Renal cortical epithelial cell (primary cell): ENCODE measurements around the gene CAST. TPM values are rescaled to one million over a fixed set of nuclear protein-coding genes. Genes with fewer than 3 reads are reported as not detected.
"Not testable (repeated sequence)": the region's sequence is repeated elsewhere in the genome, so short reads cannot be mapped to it uniquely, and the experiment has no call there.

Experiments
- DNase-seq: peaks from one replicate; pipeline ENCODE4 v3.0.0-alpha.2; 2011; ENCODE audit warnings: low read depth
- total RNA-seq: library from RNA; depleted of rRNA; stranded (reverse); fragments of >200 nt; gene quantifications from 2 replicates; pipeline ENCODE4 v1.2.3, GENCODE V29; 2014

The CAST gene, protein sequence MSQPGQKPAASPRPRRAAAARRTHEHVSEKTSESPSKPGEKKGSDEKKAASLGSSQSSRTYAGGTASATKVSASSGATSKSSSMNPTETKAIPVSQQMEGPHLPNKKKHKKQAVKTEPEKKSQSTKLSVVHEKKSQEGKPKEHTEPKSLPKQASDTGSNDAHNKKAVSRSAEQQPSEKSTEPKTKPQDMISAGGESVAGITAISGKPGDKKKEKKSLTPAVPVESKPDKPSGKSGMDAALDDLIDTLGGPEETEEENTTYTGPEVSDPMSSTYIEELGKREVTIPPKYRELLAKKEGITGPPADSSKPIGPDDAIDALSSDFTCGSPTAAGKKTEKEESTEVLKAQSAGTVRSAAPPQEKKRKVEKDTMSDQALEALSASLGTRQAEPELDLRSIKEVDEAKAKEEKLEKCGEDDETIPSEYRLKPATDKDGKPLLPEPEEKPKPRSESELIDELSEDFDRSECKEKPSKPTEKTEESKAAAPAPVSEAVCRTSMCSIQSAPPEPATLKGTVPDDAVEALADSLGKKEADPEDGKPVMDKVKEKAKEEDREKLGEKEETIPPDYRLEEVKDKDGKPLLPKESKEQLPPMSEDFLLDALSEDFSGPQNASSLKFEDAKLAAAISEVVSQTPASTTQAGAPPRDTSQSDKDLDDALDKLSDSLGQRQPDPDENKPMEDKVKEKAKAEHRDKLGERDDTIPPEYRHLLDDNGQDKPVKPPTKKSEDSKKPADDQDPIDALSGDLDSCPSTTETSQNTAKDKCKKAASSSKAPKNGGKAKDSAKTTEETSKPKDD
- 183 and 341 TPM in 2 replicates for total RNA-seq

DNA sequence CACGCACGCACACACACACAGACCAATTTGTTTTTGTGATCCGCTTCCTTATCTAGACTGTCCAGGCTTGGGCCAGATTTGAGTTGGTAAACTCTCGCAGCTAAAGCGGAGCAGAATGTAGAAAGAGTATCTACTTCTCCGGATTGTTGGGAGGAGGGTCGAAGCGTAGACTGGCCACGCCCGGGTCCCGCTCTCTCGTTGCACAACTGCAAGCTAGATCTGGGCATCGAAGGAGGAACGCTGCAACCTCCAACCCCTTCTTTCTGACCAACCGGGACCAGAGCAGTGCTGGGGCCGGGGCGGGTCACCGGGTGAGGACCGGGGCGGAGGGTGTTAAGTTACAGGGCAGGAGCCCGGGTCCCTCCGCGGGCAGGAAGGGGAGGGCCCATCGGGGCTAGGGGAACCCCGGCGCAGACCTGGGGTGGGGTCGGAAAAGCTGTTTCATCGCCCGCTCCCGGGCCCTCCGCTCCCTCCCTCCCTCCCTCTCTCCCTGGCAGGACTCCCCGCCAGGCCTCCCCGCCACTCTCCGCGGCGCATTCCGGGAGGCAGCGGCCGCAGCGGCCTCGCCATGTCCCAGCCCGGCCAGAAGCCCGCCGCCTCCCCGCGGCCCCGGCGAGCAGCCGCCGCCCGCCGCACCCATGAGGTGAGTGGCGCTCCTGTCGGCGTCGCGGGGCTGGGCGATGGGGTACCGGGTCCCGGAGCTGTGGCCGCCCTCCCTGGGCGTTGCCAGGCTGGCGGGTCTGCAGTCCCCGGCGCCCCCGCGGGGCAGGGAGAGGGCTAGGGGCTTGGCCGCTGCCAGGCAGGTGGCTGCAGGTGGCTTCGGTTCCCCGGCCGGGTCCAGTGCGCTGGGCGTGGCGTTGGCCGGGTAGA is at the start of gene CAST:
Gene CAST, plus strand, starts transcription at position 522 of the 870 bp plus-strand sequence. Its CDS starts 47 bp downstream, at position 569.
- peak; percentile 86 for DNase-seq

DNA sequence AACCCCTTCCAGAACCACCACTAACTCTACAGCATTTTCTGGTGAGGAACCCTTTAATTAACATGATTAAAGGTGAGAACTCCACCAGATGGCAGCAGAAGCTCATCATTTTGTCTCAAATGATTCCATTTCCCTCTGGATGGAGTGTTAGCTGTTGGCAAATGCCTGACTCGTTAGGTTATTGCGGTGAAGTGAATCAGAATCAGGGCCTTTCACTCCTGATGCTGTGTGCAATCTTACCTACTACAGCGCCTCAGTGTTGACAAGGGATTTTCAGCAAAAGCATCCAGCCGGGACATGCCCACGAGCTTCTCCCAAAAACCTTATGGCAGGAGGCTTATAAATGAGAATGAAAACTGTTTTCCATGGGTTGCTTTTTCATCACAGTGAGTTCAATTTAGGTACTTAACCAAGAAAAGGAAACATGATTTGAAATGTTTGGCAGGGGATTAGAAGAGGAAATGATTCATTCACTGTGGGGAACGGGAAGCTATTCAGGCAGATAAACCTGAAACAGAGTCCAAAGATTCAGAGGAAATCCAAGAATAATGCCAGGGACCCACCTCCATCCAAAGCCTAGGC is 48.0 kb upstream of the CAST start:
- peak; percentile 95 for DNase-seq

DNA sequence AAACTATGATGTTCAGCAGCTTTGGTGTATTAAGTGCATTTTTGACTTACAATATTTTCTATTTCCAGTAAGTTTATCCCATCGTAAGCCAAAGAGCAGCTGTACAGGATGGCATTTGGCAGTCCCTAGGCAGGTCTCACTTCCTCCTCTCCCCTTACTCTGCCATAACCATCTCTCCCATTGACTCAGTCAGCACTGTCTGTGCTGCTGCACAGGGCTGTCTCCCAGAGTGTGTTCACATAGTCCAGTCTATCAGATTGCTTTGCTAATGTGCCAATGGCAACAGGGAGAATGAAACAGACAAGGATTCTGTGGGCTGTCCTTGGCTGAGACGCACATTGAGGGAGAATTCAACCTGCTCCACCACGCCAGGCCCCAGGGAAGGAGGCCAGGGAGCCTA is 47.0 kb upstream of the CAST start:
- no peak for DNase-seq

DNA sequence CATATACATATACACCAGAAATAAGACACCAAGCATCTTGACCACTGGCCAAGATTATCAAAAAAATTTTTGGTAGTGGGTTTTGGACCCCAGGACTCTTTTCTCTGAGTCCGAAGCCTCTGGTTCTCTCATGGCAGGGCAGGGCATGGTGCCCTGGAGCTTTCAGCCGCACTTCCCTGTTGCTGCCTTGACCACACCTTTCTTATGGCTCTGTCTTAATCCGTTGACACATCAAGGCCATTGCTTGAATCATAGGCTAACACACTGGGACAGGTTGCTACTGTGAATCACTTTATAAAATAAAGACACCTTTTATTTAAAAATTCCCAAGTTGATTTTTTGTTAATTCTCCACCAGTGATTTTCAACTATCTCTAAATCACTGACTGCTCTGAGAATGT is 45.4 kb upstream of the CAST start:
- no peak for DNase-seq

DNA sequence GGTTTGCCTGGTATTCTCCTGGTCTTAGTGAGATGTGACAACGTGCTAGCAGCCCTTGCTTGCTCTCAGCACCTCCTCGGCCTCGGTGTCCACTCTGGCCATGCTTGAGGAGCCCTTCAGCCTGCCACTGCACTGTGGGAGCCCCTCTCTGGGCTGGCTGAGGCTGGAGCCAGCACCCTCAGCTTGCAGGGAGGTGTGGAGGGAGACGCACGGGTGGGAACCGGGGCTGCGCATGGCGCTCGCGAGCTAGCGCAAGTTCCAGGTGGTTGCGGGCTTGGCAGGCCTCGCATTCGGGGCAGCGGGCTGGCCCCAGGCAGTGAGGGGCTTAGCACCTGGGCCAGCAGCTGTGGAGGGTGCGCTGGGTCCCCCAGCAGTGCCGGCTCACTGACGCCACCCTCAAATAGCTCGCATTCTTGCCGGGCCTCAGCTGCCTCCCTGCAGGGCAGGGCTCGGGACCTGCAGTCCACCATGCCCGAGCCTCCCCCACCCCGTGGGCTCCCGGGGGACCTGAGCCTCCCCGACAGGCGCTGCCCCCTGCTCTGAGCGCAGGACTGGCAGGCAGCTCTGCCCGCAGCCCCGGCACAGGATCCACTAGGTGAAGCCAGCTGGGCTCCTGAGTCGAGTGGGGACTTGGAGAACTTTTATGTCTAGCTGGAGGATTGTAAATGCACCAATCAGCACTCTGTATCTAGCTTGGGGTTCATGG is 43.7 kb upstream of the CAST start:
- not testable (repeated sequence) for DNase-seq

DNA sequence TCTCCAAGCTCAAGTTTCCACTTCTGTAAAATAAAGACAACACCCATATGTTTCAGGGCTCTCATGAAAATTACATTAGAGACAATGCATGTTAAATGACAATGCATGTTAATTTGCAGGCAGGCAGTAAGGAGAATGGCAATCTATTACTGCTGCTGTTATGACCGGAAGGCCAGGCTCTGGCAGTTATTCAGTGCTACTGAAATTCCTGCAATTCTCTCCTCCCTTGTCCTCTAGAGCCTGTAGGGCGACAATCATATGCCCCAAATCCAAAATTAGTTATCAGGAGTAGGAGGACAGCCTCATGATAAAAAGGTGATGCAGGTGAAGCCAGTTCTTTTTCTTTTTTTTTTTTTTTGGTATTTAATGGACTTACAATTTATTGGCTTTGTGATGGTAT is 42.2 kb upstream of the CAST start:
- DNase-seq: no peak

DNA sequence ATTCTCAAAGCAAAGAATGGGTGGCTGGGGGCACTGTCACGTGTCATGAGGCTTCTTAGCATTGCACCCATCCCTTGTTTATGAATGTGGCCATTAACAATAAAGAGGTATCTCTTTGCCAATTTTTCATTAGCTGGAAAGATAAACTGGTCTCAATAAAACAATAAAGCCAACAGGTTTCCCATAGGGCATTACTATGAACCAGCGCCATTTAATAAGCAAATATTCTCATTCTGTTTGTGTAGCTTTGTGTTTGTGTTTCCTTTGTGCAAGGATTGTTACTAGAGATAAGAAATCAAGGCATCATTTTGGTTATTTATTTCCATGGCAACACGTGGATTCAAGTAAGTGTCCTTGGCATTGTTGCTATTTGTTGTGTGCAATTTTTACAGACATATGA is 37.6 kb upstream of the CAST start:
- no peak for DNase-seq

DNA sequence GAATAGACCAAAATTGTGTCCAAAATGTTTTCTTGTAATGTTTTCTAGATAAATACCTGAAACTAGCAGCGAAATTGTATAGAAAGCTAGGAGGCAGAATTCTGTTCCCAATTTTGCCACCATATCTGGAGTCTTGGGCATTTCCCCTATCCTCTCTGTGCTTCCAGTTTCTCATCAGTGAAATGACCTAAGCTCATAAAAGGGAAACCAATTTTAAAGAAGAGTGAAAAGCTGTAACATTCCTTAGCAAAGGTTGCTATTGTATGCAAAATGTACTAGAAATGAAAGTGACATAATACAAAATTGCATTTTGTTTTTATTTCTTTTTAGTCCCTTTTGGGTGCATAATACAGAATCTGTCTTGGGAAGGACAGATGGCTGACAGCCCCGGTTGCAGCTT is 36.8 kb upstream of the CAST start:
- DNase-seq: no peak

DNA sequence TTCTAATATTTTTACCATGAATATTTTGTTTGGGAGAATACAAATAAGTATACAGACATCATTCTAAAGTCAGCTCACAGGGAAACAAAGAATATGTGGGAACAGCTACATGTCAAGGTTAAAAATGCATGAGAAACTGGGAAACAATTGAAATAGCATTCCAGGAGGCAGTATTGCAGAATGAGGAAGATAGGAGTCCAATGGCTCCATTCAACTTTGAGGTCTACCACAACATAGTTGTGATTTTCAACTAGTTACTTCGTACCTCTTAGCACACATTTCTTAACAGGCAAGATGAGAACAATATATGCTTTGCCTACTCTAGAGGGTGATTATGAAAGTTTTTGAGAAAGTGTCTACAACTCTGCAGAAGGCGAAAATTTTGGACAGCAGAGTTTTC is 35.2 kb upstream of the CAST start:
- peak; percentile 97 for DNase-seq

DNA sequence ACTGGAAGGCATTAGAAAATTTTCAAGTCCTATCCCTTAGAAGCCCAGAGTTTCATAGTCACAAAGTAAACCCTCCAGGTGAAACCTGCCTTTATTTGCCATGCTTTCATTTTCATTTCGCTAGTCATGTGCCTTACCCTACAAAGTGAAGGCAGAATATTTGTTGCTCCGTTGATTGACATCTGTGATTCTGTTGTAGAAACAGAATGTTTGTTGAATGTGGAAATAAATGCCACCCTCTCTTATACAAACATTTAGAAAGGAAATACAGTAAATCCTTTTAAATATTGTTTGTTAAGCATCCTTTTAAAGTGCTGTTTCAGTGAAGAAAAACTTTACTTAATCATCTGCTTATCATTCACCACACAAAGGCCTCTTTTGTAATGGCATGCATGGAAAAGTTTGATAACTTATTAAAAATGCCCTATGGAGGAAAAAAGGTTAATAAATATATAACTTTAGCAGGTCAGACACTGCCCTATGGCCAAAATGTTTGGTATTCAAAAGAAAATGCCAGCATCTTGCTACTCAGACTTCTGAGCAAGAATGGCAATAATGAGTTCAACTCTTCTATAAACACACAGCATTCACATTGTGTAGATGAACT is 34.3 kb upstream of the CAST start:
- peak; percentile 68 for DNase-seq

DNA sequence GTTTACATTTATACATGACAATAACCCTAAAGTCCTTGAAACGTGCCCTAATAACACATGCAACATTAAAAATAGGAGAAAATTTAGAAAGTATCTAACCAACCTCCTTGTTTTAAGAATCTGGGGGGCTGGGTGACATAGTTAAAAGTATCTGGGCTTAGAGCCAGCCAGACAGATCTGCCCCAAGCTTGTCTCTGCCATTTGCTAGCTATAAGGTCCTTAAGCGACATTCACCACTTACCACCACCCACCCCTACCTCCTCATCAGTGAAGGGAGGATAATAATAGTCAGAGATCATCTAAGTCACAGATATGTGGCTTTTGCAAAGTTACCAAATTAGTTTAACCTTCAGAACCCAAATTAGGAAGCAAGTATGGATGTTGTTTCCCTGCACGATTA is 33.8 kb upstream of the CAST start:
- DNase-seq: no peak

DNA sequence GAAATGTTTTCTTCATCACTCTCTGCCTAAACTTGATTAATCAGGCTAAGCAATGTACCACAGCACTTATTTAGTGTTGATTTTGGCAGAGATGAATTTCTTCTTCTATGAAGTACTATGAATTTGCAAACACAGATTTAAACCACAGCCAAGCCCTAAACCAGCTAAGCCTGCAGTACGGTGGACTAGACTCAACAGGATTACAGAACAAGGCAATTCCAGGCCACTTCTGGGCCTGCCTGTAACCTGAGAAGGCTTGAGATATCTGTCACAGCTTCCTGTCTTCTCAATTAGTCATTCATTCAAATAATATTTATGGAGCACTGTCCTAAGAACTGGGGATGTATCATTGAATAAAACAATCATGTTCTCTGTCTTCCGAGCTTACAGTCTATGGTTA is 32.4 kb upstream of the CAST start:
- peak; percentile 86 for DNase-seq

DNA sequence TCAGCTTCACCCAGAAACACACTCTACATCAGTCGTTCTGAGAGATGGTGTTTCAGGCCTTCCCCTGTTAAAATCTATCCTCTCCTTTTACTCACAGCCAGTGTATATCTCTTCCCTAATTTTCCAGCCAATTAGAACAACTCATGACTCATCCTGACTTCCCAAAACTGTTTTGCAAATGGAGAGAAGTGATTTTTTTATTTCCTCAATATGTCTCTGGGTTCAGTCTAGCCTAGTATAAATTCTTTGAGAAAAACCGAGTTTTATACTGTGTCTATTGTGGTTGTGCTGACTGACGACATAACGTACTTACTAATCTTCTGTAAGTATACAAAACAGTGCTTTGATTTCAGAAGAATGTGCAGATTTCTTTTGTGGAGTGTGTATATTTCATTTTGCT is 28.4 kb upstream of the CAST start:
- no peak for DNase-seq

DNA sequence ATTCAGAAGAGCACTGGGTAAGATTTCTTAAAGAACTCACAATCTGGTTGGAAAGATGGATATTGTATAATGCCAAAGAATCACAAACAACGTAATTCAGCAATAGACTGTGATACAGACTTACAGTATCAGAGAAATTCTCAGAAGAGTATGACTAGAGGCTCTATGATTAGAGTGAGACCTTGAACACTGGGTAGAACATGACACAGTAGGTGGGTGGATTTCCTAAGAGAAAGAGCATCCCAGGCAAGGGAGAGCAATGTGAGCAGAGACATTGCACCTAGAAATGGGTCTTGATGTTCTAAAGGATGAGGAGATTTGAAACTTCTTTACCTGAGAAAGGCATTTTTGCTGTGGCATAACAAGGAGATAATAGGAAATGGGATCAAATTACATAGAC is 27.3 kb upstream of the CAST start:
- no peak for DNase-seq

DNA sequence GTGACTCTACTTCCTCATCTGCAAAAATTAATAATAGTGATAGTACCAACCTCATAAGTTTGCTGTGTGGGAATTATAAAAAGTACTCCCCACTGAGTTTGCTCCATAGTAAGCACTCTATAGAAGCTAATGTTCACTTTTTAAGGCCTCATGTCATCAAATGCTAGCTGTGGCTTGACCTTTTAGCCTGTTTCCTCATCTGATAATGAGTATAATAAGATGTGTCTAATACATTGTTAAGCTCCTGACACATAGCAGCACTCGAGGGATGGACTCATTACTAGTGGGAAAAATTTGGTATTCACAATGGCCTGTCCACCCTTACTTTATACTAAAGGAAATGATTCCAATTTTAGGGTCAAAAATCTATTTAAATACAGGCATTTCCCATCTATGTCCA is 26.1 kb upstream of the CAST start:
- DNase-seq: no peak

DNA sequence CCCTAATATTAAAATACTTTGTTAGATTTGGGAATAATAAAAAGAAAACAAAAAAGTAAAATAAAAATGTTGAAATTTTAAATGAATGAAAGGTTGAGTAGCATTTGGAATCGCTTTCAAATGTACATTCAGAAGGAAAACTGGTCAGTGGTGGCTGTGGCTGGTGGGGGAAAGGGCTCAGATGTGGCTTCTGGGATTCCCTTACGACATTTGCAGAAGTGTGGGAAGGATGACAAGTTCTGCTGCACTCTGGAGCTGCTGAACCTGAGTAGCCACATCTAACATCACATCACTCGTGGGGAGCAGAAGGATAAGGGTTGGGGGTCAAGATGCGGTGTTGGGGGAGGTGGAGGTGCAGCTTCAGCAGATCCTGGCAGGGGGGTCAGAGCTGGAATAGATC is 25.6 kb upstream of the CAST start:
- DNase-seq: no peak

DNA sequence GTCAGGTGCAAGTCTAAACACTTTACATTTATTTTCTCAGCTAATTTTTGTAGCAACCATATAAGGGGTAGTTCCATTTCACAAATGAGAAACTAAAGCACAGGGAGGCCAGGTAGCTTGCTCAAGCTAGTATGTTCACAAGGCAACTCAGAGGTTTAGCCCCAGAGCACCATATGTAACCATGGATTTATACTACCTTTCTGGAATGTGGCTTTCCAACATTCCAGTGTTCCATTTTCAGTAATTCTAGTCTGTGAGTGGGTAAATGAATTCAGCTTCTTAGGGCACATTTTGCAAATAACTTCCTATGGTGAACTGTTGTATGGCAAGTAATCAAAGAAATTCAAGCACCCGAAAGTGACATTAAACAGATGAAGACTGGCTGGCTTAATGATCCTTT is 25.0 kb upstream of the CAST start:
- peak; percentile 57 for DNase-seq

DNA sequence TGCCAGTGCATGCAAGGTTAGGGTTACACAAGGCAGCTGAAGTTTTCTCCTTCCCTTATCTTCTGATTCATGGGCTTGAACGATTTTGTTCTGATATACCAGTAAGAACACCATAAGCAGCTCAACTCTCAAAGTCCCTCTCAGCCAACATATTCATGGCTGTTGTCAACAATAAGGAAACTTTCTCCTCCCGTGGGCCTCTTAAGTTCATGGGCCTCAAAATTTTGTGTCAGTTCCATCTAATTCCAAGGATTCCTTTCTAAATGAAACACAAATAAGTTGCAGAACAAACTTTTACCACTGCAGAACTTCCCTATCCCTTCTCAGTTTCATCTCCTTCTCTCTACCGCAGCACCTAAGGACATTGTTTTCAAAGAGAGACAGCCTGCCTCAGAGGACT is 23.6 kb upstream of the CAST start:
- DNase-seq: no peak

DNA sequence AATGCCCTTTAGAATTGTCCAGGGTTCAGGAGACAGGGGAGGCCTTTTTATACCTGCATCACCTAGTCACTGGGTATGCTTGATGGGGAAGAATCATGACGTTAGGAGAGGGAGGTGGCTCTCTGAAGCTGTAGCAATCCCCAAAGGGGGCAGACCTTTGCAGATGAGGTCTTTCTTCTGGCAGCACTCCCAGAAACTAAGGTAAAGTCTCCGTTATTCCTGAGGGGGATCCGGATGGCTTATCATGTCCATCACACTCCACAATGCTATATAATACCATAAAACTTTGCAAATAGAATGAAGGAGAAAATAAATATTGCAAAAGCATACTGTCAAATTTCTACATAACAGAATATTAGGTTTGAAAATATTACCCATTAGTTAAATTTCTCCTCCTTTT is 21.5 kb upstream of the CAST start:
- no peak for DNase-seq

DNA sequence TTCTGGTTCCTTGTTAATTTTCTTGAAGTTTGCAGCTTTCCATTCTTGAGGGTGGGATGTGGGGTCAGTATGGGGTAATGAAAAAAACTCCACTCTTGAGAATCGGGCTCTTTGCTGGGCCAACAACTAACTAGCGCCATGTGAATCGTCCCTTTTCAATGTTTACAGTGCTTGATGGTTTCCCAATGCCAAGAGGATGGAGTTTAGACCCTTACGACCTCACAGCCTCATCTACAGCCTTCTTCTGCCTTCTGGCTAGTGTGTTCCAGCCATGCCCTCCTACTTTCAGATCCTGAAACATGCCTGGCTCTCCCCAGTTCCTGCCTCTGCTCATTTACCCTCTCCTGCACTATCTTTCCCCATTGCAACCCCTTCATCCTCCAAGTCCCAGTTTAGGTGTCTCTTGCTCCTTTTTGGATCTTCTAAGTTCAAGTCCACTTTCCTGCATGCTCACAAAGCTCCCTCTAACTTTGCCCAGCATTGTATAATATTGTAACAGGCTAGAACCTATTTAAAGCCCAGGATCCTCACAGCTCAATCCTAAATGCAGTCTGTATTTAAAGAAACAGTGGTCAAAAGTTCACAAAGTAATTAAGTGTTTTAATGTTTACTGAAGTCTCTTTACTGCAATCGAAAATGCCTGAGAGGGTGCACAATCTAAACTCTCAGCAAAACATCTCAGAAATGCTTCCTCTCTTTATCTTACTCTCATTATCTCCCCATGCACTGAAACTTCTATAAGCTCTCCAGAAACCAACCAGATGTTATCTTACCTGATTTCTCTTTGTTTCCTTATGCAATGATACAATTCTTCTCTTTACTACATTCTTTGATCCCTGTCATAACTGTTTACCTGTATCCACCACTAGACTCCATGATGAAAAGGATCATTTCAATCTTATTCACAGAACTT is 20.6 kb upstream of the CAST start:
- DNase-seq: no peak
